A549 (cell line): ENCODE data around the gene JAGN1. TPM values are rescaled to one million over a fixed set of nuclear protein-coding genes. Genes with fewer than 3 reads are reported as not detected.
A peak's percentile ranks its signal among the peaks of the same experiment; 100 is the strongest.

Experiments
- ATOH8 ChIP-seq: fragments of 250-450 bp; sonication (Bioruptor Pico); IDR thresholded peaks from 2 replicates; pipeline ENCODE4 v1.5.0; 2020; ENCODE audit warnings: low read depth, mild to moderate bottlenecking, moderate library complexity
- CEBPB ChIP-seq, 2 experiments: fragments of >200 bp in 1 of 2; sonication (Bioruptor Twin) in 1 of 2; formaldehyde crosslinking in 1 of 2; IDR thresholded peaks; 2 replicates each; pipeline ENCODE4 v1.6.1; 2012 to 2016
- EHMT2 ChIP-seq: fragments of 200-600 bp; sonication (generic); IDR thresholded peaks from 2 replicates; pipeline ENCODE4 v1.6.1; 2016; ENCODE audit warnings: antibody characterized with exemption, low read depth, mild to moderate bottlenecking, moderate library complexity
- ELK1 ChIP-seq: fragments of 150-350 bp; IDR thresholded peaks from 2 replicates; pipeline ENCODE4 v1.6.1; 2014; ENCODE audit warnings: low read depth, mild to moderate bottlenecking, low read length
- EP300 ChIP-seq, 2 experiments: fragments of >200 bp; sonication (Bioruptor Twin); formaldehyde crosslinking; IDR thresholded peaks; 2 replicates in 1 of 2; 3 replicates in 1 of 2; pipeline ENCODE4 v1.6.1; 2016 to 2017
- GATA3 ChIP-seq: IDR thresholded peaks from 2 replicates; pipeline ENCODE4 v1.6.1; 2012; ENCODE audit warnings: borderline replicate concordance
- HDAC2 ChIP-seq: fragments of 200-600 bp; sonication (generic); IDR thresholded peaks from 2 replicates; pipeline ENCODE4 v1.6.1; 2016
- HOXB13 ChIP-seq: fragments of 250-450 bp; sonication (Bioruptor Pico); IDR thresholded peaks from 2 replicates; pipeline ENCODE4 v1.5.0; 2020; ENCODE audit warnings: low read depth, mild to moderate bottlenecking, moderate library complexity
- HOXB5 ChIP-seq: fragments of 250-450 bp; sonication (Bioruptor Pico); IDR thresholded peaks from 2 replicates; pipeline ENCODE4 v1.5.0; 2020; ENCODE audit warnings: mild to moderate bottlenecking, moderate library complexity
- JUNB ChIP-seq: fragments of >200 bp; sonication (Bioruptor Twin); formaldehyde crosslinking; IDR thresholded peaks from 2 replicates; pipeline ENCODE4 v1.6.1; 2016
- MAZ ChIP-seq: fragments of 150-350 bp; IDR thresholded peaks from 2 replicates; pipeline ENCODE4 v1.6.1; 2014; ENCODE audit warnings: antibody characterized with exemption, low read depth, low read length, borderline replicate concordance
- PBX3 ChIP-seq: IDR thresholded peaks from 2 replicates; pipeline ENCODE4 v1.6.1; 2012
- PHF8 ChIP-seq: fragments of 200-600 bp; sonication (generic); IDR thresholded peaks from 2 replicates; pipeline ENCODE4 v1.6.1; 2016; ENCODE audit warnings: low read depth, mild to moderate bottlenecking, antibody characterized with exemption, moderate library complexity, borderline replicate concordance
- POLR2A ChIP-seq: IDR thresholded peaks from 2 replicates; pipeline ENCODE4 v1.6.1; 2012; ENCODE audit warnings: mild to moderate bottlenecking, low read length
- POLR2AphosphoS2 ChIP-seq: conservative IDR thresholded peaks from 2 replicates; pipeline ENCODE4 v1.6.1; 2012; ENCODE audit warnings: low read length, improper control_type of control experiment, inconsistent platforms
- RARB ChIP-seq: fragments of 250-450 bp; sonication (Bioruptor Pico); IDR thresholded peaks from 2 replicates; pipeline ENCODE4 v1.8.0; 2021; ENCODE audit warnings: mild to moderate bottlenecking, moderate library complexity
- RCOR1 ChIP-seq: fragments of 150-350 bp; IDR thresholded peaks from 2 replicates; pipeline ENCODE4 v1.6.1; 2014; ENCODE audit warnings: antibody characterized with exemption, low read length, low read depth
- REST ChIP-seq: fragments of 200-600 bp; sonication (generic); IDR thresholded peaks from 2 replicates; pipeline ENCODE4 v1.6.1; 2016; ENCODE audit warnings: antibody characterized with exemption, mild to moderate bottlenecking, moderate library complexity
- RFX5 ChIP-seq: fragments of 450-650 bp; IDR thresholded peaks from 2 replicates; pipeline ENCODE4 v1.7.1; 2014; ENCODE audit warnings: antibody characterized with exemption, mild to moderate bottlenecking, moderate library complexity
- SMC3 ChIP-seq: fragments of >200 bp; sonication (Bioruptor Twin); formaldehyde crosslinking; IDR thresholded peaks from 3 replicates; pipeline ENCODE4 v1.6.1; 2018; ENCODE audit warnings: inconsistent platforms
- TP53 ChIP-seq: fragments of 250-450 bp; sonication (Bioruptor Pico); IDR thresholded peaks from 2 replicates; pipeline ENCODE4 v1.5.0; 2021; ENCODE audit warnings: mild to moderate bottlenecking, moderate library complexity
- ZC3H11A ChIP-seq: fragments of 450-650 bp; IDR thresholded peaks from 2 replicates; pipeline ENCODE4 v1.6.1; 2014; ENCODE audit warnings: antibody characterized with exemption, mild to moderate bottlenecking
- ZFP36 ChIP-seq: fragments of 450-650 bp; IDR thresholded peaks from 2 replicates; pipeline ENCODE4 v1.6.1; 2014; ENCODE audit warnings: borderline replicate concordance; ENCODE audit not compliant: partially characterized antibody
- ZSCAN20 ChIP-seq: fragments of 250-450 bp; sonication (Bioruptor Pico); IDR thresholded peaks from 2 replicates; pipeline ENCODE4 v1.8.0; 2022; ENCODE audit warnings: mild to moderate bottlenecking, moderate library complexity
- polyA plus RNA-seq, 4 experiments: library from polyadenylated mRNA; depleted of rRNA in 3 of 4; stranded (reverse); fragments of >200 nt; fragmentation: RNase III in 1 of 4; extraction: RNeasy Plus Mini Kit Qiagen cat#74134 plus additional on column Dnase treatment in 1 of 4; gene quantifications; 2 replicates in 3 of 4; 3 replicates in 1 of 4; pipeline ENCODE4 v1.2.3, GENCODE V29; 2011 to 2017

The JAGN1 gene
- polyA plus RNA-seq, 2 of the 4 experiments (the other 2 are of a cell fraction) = 48.6 to 63.2 TPM

- TF ChIP-seq GATA3 (no peak; the same call in 1 of the 2 replicates), ZSCAN20 (CRISPR knock-in tag) (no peak), REST (no peak), HOXB5 (CRISPR knock-in tag) (no peak), RARB (CRISPR knock-in tag) (no peak), SMC3 (no peak), CEBPB (IDR thresholded peaks at IDR 0.05) (no peak), JUNB (no peak), HOXB13 (no peak), POLR2A (peak; percentile 85), PBX3 (no peak), ATOH8 (0 out of 2 replicates have a peak, but pooled peaks have one; percentile 35), ZC3H11A (no peak), ZFP36 (no peak), TP53 (CRISPR knock-in tag) (no peak), POLR2AphosphoS2 (no peak), ELK1 (no peak), RFX5 (no peak), EP300 (IDR thresholded peaks at IDR 0.05) (no peak), PHF8 (peak; percentile 95), EHMT2 (no peak), HDAC2 (peak; percentile 25; the same call in 1 of the 2 replicates), MAZ (0 out of 2 replicates have a peak, but pooled peaks have one; percentile 37), RCOR1 (no peak)
Observed at GRCh38 chr3:9890249-9891071, at the start of gene JAGN1 (continued).
